22Rv1 (cell line): ENCODE results near the gene C1orf198.

ENCODE experiments used
- H3K27ac ChIP-seq: fragments of 450-650 bp; 2 replicates; pipeline ENCODE4 v1.5.1; 2017
- ZFX ChIP-seq: fragments of 450-650 bp; IDR thresholded peaks from 2 replicates; pipeline ENCODE4 v1.6.1; 2017; ENCODE audit warnings: antibody characterized with exemption, borderline replicate concordance
- TF ChIP-seq, protein P1 (sequence below): fragments of 450-650 bp; IDR thresholded peaks from 2 replicates; pipeline ENCODE4 v1.5.1; 2017; ENCODE audit warnings: mild to moderate bottlenecking

C1orf198 gene

DNA sequence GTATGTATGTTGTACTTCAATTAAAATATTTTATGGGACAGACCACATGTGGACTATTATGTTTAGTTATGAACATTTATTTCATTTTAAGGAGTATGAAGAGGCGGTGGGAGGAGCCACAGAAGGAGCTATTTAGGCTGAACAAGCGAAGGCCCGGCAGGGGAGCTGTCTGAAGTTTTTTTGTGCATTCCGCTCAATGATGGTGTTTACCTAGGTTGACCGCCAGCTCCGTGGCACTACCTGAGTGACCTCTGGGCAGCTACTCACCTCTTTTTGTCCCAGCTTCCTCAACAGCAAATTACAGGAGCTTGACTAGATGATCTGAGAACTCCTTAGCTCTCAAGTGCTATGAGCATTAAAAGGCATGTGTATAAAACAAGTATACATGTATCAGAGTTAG lies 32.7 kb upstream of the C1orf198 start:
- H3K27ac ChIP-seq = no peak overlapping the region
- no peak for TF ChIP-seq ZFX
- TF ChIP-seq, protein P1, sequence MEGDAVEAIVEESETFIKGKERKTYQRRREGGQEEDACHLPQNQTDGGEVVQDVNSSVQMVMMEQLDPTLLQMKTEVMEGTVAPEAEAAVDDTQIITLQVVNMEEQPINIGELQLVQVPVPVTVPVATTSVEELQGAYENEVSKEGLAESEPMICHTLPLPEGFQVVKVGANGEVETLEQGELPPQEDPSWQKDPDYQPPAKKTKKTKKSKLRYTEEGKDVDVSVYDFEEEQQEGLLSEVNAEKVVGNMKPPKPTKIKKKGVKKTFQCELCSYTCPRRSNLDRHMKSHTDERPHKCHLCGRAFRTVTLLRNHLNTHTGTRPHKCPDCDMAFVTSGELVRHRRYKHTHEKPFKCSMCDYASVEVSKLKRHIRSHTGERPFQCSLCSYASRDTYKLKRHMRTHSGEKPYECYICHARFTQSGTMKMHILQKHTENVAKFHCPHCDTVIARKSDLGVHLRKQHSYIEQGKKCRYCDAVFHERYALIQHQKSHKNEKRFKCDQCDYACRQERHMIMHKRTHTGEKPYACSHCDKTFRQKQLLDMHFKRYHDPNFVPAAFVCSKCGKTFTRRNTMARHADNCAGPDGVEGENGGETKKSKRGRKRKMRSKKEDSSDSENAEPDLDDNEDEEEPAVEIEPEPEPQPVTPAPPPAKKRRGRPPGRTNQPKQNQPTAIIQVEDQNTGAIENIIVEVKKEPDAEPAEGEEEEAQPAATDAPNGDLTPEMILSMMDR = no peak

DNA sequence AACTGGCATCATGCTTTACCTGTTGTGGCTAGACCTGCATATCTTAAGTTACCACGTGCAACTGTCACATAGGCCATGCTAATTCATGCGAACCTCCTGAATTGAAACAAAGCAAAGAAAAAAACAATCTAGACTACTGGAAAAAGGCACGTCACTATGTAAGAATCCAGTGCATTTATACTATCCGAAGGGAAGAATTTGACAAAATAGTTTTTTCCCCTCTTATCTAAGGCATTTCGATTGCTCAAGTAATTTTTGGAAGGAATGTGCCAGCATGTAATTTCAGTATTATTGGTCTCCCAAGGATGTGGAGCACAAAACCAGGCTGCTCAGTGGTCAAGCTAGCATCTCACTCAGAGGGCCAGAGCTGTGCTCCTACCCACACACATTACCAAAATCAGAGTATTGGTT lies 31.5 kb upstream of the C1orf198 start:
- TF ChIP-seq ZFX = no peak
- TF ChIP-seq, protein P1 = no peak
- H3K27ac ChIP-seq = no peak overlapping the region

DNA sequence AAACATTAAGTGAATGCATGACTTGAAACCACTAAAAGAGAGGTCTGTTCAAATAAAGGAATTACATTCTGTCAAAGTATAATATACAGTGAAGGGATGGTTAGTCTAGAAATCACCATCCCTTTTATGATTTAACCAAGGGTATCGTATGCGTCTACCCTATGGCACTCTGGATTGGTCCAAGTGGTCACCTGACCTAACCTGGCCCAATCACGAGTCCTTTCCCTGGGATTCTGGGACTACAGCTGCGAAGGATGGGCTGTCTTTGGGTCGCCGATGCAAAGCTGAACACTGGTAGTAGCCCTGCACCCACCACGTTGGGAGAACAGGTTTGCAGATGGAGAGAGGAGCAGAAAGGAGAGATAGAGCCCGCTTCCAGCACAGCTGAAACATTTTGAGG lies 30.4 kb upstream of the C1orf198 start:
- H3K27ac ChIP-seq = no peak overlapping the region
- TF ChIP-seq, protein P1 = no peak
- no peak for TF ChIP-seq ZFX

DNA sequence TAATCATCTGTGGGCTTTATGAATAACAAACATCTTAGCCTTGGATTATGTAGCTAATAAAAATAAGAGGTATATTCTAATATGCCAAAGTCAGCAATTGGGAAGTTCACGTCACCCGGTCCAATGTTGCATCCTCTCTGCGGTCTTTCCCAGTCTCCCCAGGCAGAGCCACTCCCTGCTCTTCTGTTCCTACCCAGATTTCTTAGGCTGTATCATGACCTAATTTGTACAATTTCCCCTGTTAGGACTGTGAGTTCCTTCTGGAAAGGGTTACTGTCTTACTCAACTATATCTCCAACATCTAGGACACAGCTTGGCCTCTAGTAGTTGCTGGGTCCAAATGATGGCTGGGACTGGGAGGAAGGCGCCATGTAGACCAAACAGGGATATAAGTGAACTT lies 29.8 kb upstream of the C1orf198 start:
- no peak overlapping the region for H3K27ac ChIP-seq
- TF ChIP-seq ZFX = no peak
- TF ChIP-seq, protein P1 = no peak

DNA sequence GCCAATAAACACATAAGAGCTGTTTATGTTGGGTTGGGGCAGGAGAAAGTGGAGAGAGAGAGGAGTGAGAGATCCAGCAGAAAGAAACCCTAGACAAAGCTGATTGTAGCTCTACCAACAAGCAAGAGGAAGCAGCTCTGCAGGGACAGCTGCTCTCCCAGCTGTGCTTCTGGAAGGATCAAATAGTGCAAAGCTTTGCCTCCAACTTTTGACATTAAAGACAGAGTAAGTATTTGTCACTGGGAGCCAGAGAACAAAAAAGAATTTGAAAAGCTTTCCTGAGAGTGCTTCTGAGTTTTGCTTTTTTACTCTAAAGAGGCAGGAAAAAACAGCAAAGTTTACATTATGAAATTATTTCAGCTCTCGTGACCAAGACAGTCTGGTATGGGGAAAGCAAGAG lies 28.5 kb upstream of the C1orf198 start:
- H3K27ac ChIP-seq = no peak overlapping the region
- TF ChIP-seq ZFX = no peak
- TF ChIP-seq, protein P1 = no peak

DNA sequence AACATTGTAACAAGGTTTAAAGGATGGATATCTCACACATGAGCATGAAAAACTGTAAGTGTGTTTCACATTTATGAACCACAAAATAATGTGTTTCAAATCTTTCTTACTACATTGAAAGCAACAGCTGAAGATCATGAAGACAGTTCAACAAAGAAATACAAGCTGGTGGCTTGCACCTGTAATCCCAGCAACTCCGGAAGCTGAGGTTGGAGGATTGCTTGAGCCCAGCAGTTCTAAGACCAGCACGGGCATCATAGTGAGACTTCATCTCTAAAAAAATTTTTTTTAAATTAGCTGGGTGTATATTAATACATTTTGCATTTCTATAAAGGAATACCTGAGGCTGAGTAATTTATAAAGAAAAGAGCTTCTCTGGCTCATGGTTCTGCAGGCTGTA lies 27.1 kb upstream of the C1orf198 start:
- H3K27ac ChIP-seq = no peak overlapping the region
- TF ChIP-seq, protein P1 = no peak
- no peak for TF ChIP-seq ZFX

DNA sequence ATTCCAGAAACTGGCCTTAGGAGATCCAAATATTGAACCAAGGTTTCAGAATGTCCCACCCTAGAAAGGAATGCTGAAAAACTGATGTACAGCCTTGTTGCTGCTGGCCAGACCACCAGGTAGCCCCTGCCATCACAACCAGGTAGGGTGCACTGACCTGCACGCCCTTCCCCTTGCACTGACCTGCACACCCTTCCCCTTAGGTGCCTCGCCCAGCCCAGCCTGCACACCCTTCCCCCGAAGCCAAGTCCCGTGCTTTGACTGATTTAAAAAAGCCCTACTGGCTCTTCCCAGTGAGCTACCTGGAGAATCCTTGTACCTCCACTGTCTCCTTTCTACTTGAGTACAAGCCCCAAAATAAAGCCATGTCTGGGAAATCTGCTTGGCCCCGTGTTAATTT lies 26.3 kb upstream of the C1orf198 start:
- no peak overlapping the region for H3K27ac ChIP-seq
- TF ChIP-seq, protein P1 = no peak
- no peak for TF ChIP-seq ZFX

DNA sequence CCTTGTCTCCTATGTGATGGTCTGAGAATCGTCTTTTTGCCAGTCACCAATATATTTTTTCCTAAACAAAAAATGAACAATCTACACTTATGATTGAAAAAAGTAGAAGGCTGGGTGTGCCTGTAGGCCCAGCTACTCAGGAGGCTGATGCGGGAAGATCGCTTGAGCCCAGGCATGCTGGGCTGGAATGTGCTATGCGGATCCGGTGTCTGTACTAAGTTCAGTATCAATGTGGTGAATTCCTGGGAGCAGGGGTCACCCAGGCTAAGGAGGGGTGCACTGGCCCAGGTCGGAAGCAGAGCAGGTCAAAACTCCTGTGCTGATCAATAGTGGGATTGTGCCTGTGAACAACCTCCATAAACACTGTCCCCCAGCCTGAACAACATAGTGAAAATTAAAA lies 25.7 kb upstream of the C1orf198 start:
- TF ChIP-seq, protein P1 = no peak
- no peak for TF ChIP-seq ZFX

More for the DNA sequence above, 25.7 kb upstream of the C1orf198 start:
- no peak overlapping the region for H3K27ac ChIP-seq
